ENCODE data around the gene MEX3B. TPM values are rescaled to one million over a fixed set of nuclear protein-coding genes. Genes with fewer than 3 reads are reported as not detected.

The MEX3B gene
- polyA plus RNA-seq, 1 of the 3 experiments (the other 2 are of a cell fraction): 9.3 TPM

GRCh38 chr15:82014989-82015388, 30.8 kb downstream of the MEX3B start:
- no peaks in the 10 kb centered on the region for H4K20me1 ChIP-seq (ENCODE audit: insufficient read depth)
- ChIA-PET POLR2A (no interaction called here), CTCF (interaction anchor here (2.1 kb wide), 1 partner anchor 28 kb away, joined by 7 read pairs; no protein-coding TSS in a partner anchor)
- no peaks in the 10 kb centered on the region for H3K79me2 ChIP-seq (ENCODE audit: insufficient read depth)
- H3K4me2 ChIP-seq: no peak overlapping the region
- no peaks in the 10 kb centered on the region for H3K9me2 ChIP-seq
- peaks cover 0 to 9% of the 10 kb centered on the region in 2 experiments; a peak in 1 of 4 replicates for H3K4me1 ChIP-seq (ENCODE audit: control insufficient read depth in 1 of 2, insufficient read depth in 2 of 2, low read depth in 1 of 2, low read length in 1 of 2)
- H3F3A ChIP-seq (replicated peaks; ENCODE audit: insufficient read depth): no peaks in the 10 kb centered on the region
- H2AFZ ChIP-seq (ENCODE audit: low read depth): no peak overlapping the region
- 6% methylated on average over 2 of the region's 3 CpGs for WGBS (ENCODE audit: low lambda C conversion rate)
- no peak overlapping the region for H3K27ac ChIP-seq (ENCODE audit: low read depth in 2 of 2, low read length in 1 of 2)
- no peaks in the 10 kb centered on the region for H3K9me3 ChIP-seq
- TF ChIP-seq ZBTB33 (IDR thresholded peaks at IDR 0.05; ENCODE audit: borderline replicate concordance, low read depth): no peak
- TF ChIP-seq RCOR1 (IDR thresholded peaks at IDR 0.05; ENCODE audit: low read length): no peak
- TF ChIP-seq ELF1 (IDR thresholded peaks at IDR 0.05): no peak
- TF ChIP-seq TCF12 (IDR thresholded peaks at IDR 0.05): no peak
- no peak for TF ChIP-seq FOXJ3 (CRISPR knock-in tag; IDR thresholded peaks at IDR 0.05)
- TF ChIP-seq NFIC (IDR thresholded peaks at IDR 0.05; ENCODE audit: borderline replicate concordance): no peak
- no peak for TF ChIP-seq TEAD4 (IDR thresholded peaks at IDR 0.05; ENCODE audit: borderline replicate concordance, insufficient read depth)
- H3K9ac ChIP-seq: no peak overlapping the region
- no peak overlapping the region for H3K4me3 ChIP-seq (ENCODE audit: low read depth in 2 of 2, low read length in 1 of 2)
- H3K27me3 ChIP-seq (ENCODE audit: insufficient read depth): no peaks in the 10 kb centered on the region
- no peaks in the 10 kb centered on the region for H3K36me3 ChIP-seq (replicated peaks in 1 of 2; ENCODE audit: control insufficient read depth in 1 of 2, insufficient read depth in 2 of 2, low read length in 1 of 2)
- DNase-seq: no peak

- no peak for DNase-seq
- WGBS (ENCODE audit: low lambda C conversion rate): 57% methylated on average over 7 of the region's 7 CpGs
- Histone ChIP-seq H3K4me2 (no peak overlapping the region), H3F3A (replicated peaks; ENCODE audit: insufficient read depth) (no peaks in the 10 kb centered on the region), H3K9me2 (no peaks in the 10 kb centered on the region), H3K36me3 (replicated peaks in 1 of 2; ENCODE audit: control insufficient read depth in 1 of 2, insufficient read depth in 2 of 2, low read length in 1 of 2) (no peaks in the 10 kb centered on the region), H3K4me1 (ENCODE audit: control insufficient read depth in 1 of 2, insufficient read depth in 2 of 2, low read depth in 1 of 2, low read length in 1 of 2) (peaks cover 0 to 5% of the 10 kb centered on the region in 2 experiments; a peak in 1 of 4 replicates), H3K27ac (ENCODE audit: low read depth in 2 of 2, low read length in 1 of 2) (no peak overlapping the region), H2AFZ (ENCODE audit: low read depth) (no peak overlapping the region), H3K4me3 (ENCODE audit: low read depth in 2 of 2, low read length in 1 of 2) (no peak overlapping the region), H4K20me1 (ENCODE audit: insufficient read depth) (no peaks in the 10 kb centered on the region), H3K9me3 (no peaks in the 10 kb centered on the region), H3K79me2 (ENCODE audit: insufficient read depth) (no peaks in the 10 kb centered on the region), H3K9ac (no peak overlapping the region), H3K27me3 (ENCODE audit: insufficient read depth) (no peaks in the 10 kb centered on the region)
- ChIA-PET CTCF (interaction anchor here (0.6 kb wide), 1 partner anchor 396 kb away, joined by 3 read pairs; no protein-coding TSS in a partner anchor), POLR2A (no interaction called here)
- no peak for TF ChIP-seq RCOR1 (IDR thresholded peaks at IDR 0.05; ENCODE audit: low read length)
- no peak for TF ChIP-seq GABPA (IDR thresholded peaks at IDR 0.05; ENCODE audit: low read depth)
- no peak for TF ChIP-seq GATA2 (CRISPR knock-in tag; IDR thresholded peaks at IDR 0.05)
- no peak for TF ChIP-seq MEF2A (IDR thresholded peaks at IDR 0.05; ENCODE audit: borderline replicate concordance, low read depth)
- no peak for TF ChIP-seq SMC3 (IDR thresholded peaks at IDR 0.05; ENCODE audit: low read depth, low read length)
These were observed 32.9 kb downstream of the MEX3B start for GRCh38 chr15:82012908-82013307.

GRCh38 chr15:82005239-82005638, 40.6 kb downstream of the MEX3B start:
- ChIA-PET POLR2A (no interaction called here), CTCF (interaction anchor here (0.6 kb wide), 1 partner anchor 106 kb away, joined by 3 read pairs; no protein-coding TSS in a partner anchor)
- TF ChIP-seq FOXJ3 (CRISPR knock-in tag; IDR thresholded peaks at IDR 0.05): no peak
- TF ChIP-seq JUND (IDR thresholded peaks at IDR 0.05): no peak
- no peak for TF ChIP-seq TEAD4 (IDR thresholded peaks at IDR 0.05; ENCODE audit: borderline replicate concordance, insufficient read depth)
- TF ChIP-seq MXI1 (IDR thresholded peaks at IDR 0.05; ENCODE audit: low read depth, low read length): no peak
- TF ChIP-seq ELF1 (IDR thresholded peaks at IDR 0.05): no peak
- TF ChIP-seq MEF2A (IDR thresholded peaks at IDR 0.05; ENCODE audit: borderline replicate concordance, low read depth): no peak
- TF ChIP-seq YY1 (IDR thresholded peaks at IDR 0.05; ENCODE audit: low read depth): no peak
- no peak for TF ChIP-seq TCF12 (IDR thresholded peaks at IDR 0.05)
- TF ChIP-seq EZH2phosphoT487 (IDR thresholded peaks at IDR 0.05; ENCODE audit: borderline replicate concordance, low read depth): no peak
- no peak for TF ChIP-seq USF1 (IDR thresholded peaks at IDR 0.05; ENCODE audit: borderline replicate concordance, low read depth)
- TF ChIP-seq TAF1 (IDR thresholded peaks at IDR 0.05; ENCODE audit: borderline replicate concordance, low read depth, low read length): no peak
- no peak for TF ChIP-seq RXRA (IDR thresholded peaks at IDR 0.05; ENCODE audit: borderline replicate concordance, low read depth)
- no peak for TF ChIP-seq MAX (IDR thresholded peaks at IDR 0.05; ENCODE audit: low read depth)
- no peak for TF ChIP-seq SIN3A (IDR thresholded peaks at IDR 0.05; ENCODE audit: borderline replicate concordance, low read depth, low read length)
- no peak for TF ChIP-seq SMC3 (IDR thresholded peaks at IDR 0.05; ENCODE audit: low read depth, low read length)
- no peak for TF ChIP-seq FOSL2 (IDR thresholded peaks at IDR 0.05; ENCODE audit: borderline replicate concordance, low read depth)
- no peak for TF ChIP-seq GABPA (IDR thresholded peaks at IDR 0.05; ENCODE audit: low read depth)
- TF ChIP-seq FOXM1 (IDR thresholded peaks at IDR 0.05; ENCODE audit: low read depth): no peak

More at GRCh38 chr15:82005239-82005638, 40.6 kb downstream of the MEX3B start:
- no peaks in the 10 kb centered on the region for H3K4me1 ChIP-seq (ENCODE audit: control insufficient read depth in 1 of 2, insufficient read depth in 2 of 2, low read depth in 1 of 2, low read length in 1 of 2)
- H3K9ac ChIP-seq: no peak overlapping the region
- DNase-seq: no peak
- H3K27me3 ChIP-seq (ENCODE audit: insufficient read depth): no peaks in the 10 kb centered on the region
- H4K20me1 ChIP-seq (ENCODE audit: insufficient read depth): no peaks in the 10 kb centered on the region
- no peaks in the 10 kb centered on the region for H3F3A ChIP-seq (replicated peaks; ENCODE audit: insufficient read depth)
- H3K79me2 ChIP-seq (ENCODE audit: insufficient read depth): no peaks in the 10 kb centered on the region
- no peaks in the 10 kb centered on the region for H3K36me3 ChIP-seq (replicated peaks in 1 of 2; ENCODE audit: control insufficient read depth in 1 of 2, insufficient read depth in 2 of 2, low read length in 1 of 2)
- no peak overlapping the region for H3K4me3 ChIP-seq (ENCODE audit: low read depth in 2 of 2, low read length in 1 of 2)
- no peak overlapping the region for H2AFZ ChIP-seq (ENCODE audit: low read depth)
- no peaks in the 10 kb centered on the region for H3K9me2 ChIP-seq
- no peak overlapping the region for H3K4me2 ChIP-seq
- H3K9me3 ChIP-seq: no peaks in the 10 kb centered on the region
- WGBS (ENCODE audit: low lambda C conversion rate): 62% methylated on average over 1 of the region's 1 CpG
- H3K27ac ChIP-seq (ENCODE audit: low read depth in 2 of 2, low read length in 1 of 2): no peak overlapping the region
